ENCODE results near the gene COX4I1. TPM values are rescaled to one million over a fixed set of nuclear protein-coding genes. Genes with fewer than 3 reads are reported as not detected.
A peak's percentile ranks its signal among the peaks of the same experiment; 100 is the strongest.

COX4I1 gene
- total RNA-seq, 1 experiment from 2014 or later: 839 TPM

DNA sequence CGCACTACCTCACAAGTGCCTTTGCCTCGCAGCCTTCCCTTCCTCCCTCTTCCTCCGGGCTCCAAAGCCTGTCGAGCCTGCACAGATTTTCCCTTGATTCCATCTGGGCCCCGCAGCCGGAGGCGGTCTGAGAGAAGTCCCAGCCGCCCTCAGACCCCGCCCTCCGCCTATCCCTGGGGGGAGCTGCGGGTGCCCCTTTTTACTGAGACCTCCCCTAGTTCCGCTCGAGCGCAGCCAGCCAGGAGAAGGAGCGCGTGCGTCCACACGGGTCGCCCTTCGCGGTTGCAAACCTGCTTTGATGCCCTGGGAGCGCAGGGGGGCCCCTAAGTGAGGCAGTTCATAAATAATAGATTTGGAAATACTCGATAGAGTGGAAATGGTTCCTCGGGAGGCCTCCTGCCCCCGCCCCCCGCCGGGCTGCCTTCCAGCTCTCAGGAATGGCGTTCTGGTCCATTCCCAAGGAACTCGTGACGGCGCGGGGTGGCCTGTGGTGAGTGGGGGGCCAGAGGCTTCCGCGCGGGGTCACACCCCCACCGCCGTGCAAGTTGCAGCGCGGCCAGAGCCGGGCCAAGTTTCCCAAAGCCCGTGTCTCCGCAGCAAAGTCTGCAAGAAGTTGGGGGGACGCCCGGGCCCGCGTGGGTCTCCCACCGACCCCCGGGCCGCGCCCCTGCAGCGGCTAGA is 49.2 kb upstream of the COX4I1 start:
- BruUV-seq (replicated peaks): no TSS peak
- Histone ChIP-seq H3K27me3 (ENCODE audit: insufficient read depth, low read length) (no peaks in the 10 kb centered on the region; the same call in 1 of the 2 replicates), H2AFZ (ENCODE audit: low read depth, low read length, poor library complexity, severe bottlenecking) (peak overlapping the region; percentile 32), H3K9me2 (ENCODE audit: insufficient read depth) (no peaks in the 10 kb centered on the region), H3K9ac (ENCODE audit: low read length) (peak overlapping the region; percentile 95), H3K79me2 (ENCODE audit: insufficient read depth, low read length) (peaks cover 33% of the 10 kb centered on the region), H3K4me1 (ENCODE audit: control insufficient read depth in 1 of 2, insufficient read depth in 2 of 2, low read length in 2 of 2) (peaks cover 50 to 71% of the 10 kb centered on the region in 2 experiments), H3K9me3 (ENCODE audit: control insufficient read depth in 1 of 2, insufficient read depth in 1 of 2, low read depth in 1 of 2, low read length in 2 of 2) (no peaks in the 10 kb centered on the region), H3K4me2 (ENCODE audit: low read length) (peak overlapping the region; percentile 79), H4K20me1 (ENCODE audit: insufficient read depth) (no peaks in the 10 kb centered on the region), H3K36me3 (ENCODE audit: control insufficient read depth in 1 of 2, insufficient read depth in 2 of 2, low read length in 2 of 2) (no peaks in the 10 kb centered on the region), H3K4me3 (replicated peaks in 1 of 2; ENCODE audit: low read depth in 1 of 2, low read length in 2 of 2) (peak overlapping the region; percentile 69 to 72), H3K27ac (ENCODE audit: low read depth, low read length) (peak overlapping the region; percentile 82)
- intact Hi-C loops (cut with micrococcal nuclease): no loop called here
- ChIA-PET POLR2A (no interaction called here), RAD21 (ENCODE audit: low non-redundant PET in 1 of 2, low total read pairs in 2 of 2, uncharacterized antibody in 2 of 2, unreplicated experiment in 2 of 2) (no interaction called here), CTCF (interaction anchor here (1.8 to 3.0 kb wide), 2 partner anchors 10 to 12 kb away, joined by 4 to 13 read pairs; no protein-coding TSS in a partner anchor)
- TF ChIP-seq ZBTB33 (IDR thresholded peaks at IDR 0.05; ENCODE audit: extremely low read depth, insufficient replicate concordance, low read length): no peak
- TF ChIP-seq CEBPB (IDR thresholded peaks at IDR 0.05; ENCODE audit: low read depth): no peak
- TF ChIP-seq CTCF (IDR thresholded peaks at IDR 0.05 in 2 of 3, conservative IDR thresholded peaks at IDR 0.05 in 1 of 3; ENCODE audit: borderline replicate concordance in 1 of 3, insufficient read depth in 1 of 3, low read depth in 2 of 3, low read length in 2 of 3): peak in 1 of 3 experiments; percentile 13; a peak in 2 of 6 replicates
- TF ChIP-seq POLR2AphosphoS5 (IDR thresholded peaks at IDR 0.05; ENCODE audit: low read depth, low read length): peak; percentile 47; the same call in 1 of the 2 replicates
- TF ChIP-seq, protein P1, sequence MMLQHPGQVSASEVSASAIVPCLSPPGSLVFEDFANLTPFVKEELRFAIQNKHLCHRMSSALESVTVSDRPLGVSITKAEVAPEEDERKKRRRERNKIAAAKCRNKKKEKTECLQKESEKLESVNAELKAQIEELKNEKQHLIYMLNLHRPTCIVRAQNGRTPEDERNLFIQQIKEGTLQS (IDR thresholded peaks at IDR 0.05): no peak
- DNase-seq (ENCODE audit: low read depth, low spot score) (no peak), ATAC-seq (peak; percentile 56)

Measured in HCT116 (cell line).